Gastrocnemius medialis (tissue), 4 donors: ENCODE data around the gene PRICKLE2.

Source experiments
- POLR2A ChIP-seq, 2 donors: fragments of 450-650 bp; IDR thresholded peaks; one replicate each; pipeline ENCODE4 v1.6.1; 2017; ENCODE audit warnings: antibody characterized with exemption in 2 of 2, mild to moderate bottlenecking in 2 of 2, moderate library complexity in 2 of 2
- TF ChIP-seq, protein P1 (sequence below), 5 experiments: fragments of 450-650 bp in 3 of 5; fragments of 200-600 bp in 2 of 5; sonication (generic) in 2 of 5; IDR thresholded peaks in 4 of 5; conservative IDR thresholded peaks in 1 of 5; 1 replicate in 4 of 5; 2 replicates in 1 of 5; pipeline ENCODE4 v1.5.1; 2016 to 2019; ENCODE audit warnings: antibody characterized with exemption in 5 of 5, mild to moderate bottlenecking in 3 of 5, moderate library complexity in 3 of 5

DNA sequence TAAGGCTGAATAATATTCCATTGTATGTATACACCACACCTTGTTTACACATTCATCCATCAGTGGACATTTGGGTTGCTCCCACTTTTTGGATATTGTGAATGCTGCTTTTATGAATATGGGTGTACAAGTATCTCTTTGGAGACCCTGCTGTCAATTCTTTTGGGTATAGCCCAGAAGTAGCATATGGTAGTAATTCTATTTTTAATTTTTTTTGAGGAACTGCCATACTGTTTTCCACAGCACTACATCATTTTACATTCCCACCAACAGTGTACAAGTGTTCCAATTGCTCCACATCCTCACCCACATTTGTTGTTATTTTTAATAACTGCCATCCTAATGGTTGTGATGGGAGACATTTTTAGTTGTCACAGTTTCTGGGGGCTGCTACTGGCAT, 132.1 kb downstream of the PRICKLE2 start:
- TF ChIP-seq, protein P1, sequence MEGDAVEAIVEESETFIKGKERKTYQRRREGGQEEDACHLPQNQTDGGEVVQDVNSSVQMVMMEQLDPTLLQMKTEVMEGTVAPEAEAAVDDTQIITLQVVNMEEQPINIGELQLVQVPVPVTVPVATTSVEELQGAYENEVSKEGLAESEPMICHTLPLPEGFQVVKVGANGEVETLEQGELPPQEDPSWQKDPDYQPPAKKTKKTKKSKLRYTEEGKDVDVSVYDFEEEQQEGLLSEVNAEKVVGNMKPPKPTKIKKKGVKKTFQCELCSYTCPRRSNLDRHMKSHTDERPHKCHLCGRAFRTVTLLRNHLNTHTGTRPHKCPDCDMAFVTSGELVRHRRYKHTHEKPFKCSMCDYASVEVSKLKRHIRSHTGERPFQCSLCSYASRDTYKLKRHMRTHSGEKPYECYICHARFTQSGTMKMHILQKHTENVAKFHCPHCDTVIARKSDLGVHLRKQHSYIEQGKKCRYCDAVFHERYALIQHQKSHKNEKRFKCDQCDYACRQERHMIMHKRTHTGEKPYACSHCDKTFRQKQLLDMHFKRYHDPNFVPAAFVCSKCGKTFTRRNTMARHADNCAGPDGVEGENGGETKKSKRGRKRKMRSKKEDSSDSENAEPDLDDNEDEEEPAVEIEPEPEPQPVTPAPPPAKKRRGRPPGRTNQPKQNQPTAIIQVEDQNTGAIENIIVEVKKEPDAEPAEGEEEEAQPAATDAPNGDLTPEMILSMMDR (IDR thresholded peaks at IDR 0.05 in 4 of 5, conservative IDR thresholded peaks at IDR 0.05 in 1 of 5) = no peak
- no peak for TF ChIP-seq POLR2A (IDR thresholded peaks at IDR 0.05)
